ENCODE measurements around the gene DOK6.

The DOK6 gene

GRCh38 chr18:69538849-69539248, 138.2 kb downstream of the DOK6 start:
- no peak for DNase-seq (ENCODE audit: low read depth, low spot score)

GRCh38 chr18:69539404-69539803, 138.7 kb downstream of the DOK6 start:
- no peak for DNase-seq (ENCODE audit: low read depth, low spot score)

GRCh38 chr18:69556228-69556627, 155.5 kb downstream of the DOK6 start:
- DNase-seq (ENCODE audit: low read depth, low spot score): no peak

GRCh38 chr18:69557282-69557681, 156.6 kb downstream of the DOK6 start:
- peak; percentile 20 for DNase-seq (ENCODE audit: low read depth, low spot score)

GRCh38 chr18:69558052-69558451, 157.4 kb downstream of the DOK6 start:
- DNase-seq (ENCODE audit: low read depth, low spot score): no peak

GRCh38 chr18:69559604-69560003, 158.9 kb downstream of the DOK6 start:
- no peak for DNase-seq (ENCODE audit: low read depth, low spot score)

- DNase-seq (ENCODE audit: low read depth, low spot score): no peak
Observed at GRCh38 chr18:69564602-69565001, 163.9 kb downstream of the DOK6 start.

GRCh38 chr18:69567813-69568488, 167.3 kb downstream of the DOK6 start:
- no peak for DNase-seq (ENCODE audit: low read depth, low spot score)

- DNase-seq (ENCODE audit: low read depth, low spot score): no peak
Observed at GRCh38 chr18:69569133-69569532, 168.4 kb downstream of the DOK6 start.

GRCh38 chr18:69574401-69574800, 173.7 kb downstream of the DOK6 start:
- no peak for DNase-seq (ENCODE audit: low read depth, low spot score)

GRCh38 chr18:69580107-69580506, 179.4 kb downstream of the DOK6 start:
- DNase-seq (ENCODE audit: low read depth, low spot score): no peak

- no peak for DNase-seq (ENCODE audit: low read depth, low spot score)
Observed at GRCh38 chr18:69584429-69584828, 183.7 kb downstream of the DOK6 start.

GRCh38 chr18:69585696-69586095, 185.0 kb downstream of the DOK6 start:
- no peak for DNase-seq (ENCODE audit: low read depth, low spot score)

- no peak for DNase-seq (ENCODE audit: low read depth, low spot score)
Observed at GRCh38 chr18:69586537-69586936, 185.8 kb downstream of the DOK6 start.

- no peak for DNase-seq (ENCODE audit: low read depth, low spot score)
Observed at GRCh38 chr18:69588301-69588700, 187.6 kb downstream of the DOK6 start.

GRCh38 chr18:69590150-69590549, 189.5 kb downstream of the DOK6 start:
- DNase-seq (ENCODE audit: low read depth, low spot score): no peak

- DNase-seq (ENCODE audit: low read depth, low spot score): no peak
Observed at GRCh38 chr18:69596345-69596744, 195.7 kb downstream of the DOK6 start.

GRCh38 chr18:69597561-69597960, 196.9 kb downstream of the DOK6 start:
- no peak for DNase-seq (ENCODE audit: low read depth, low spot score)

GRCh38 chr18:69599377-69599776, 198.7 kb downstream of the DOK6 start:
- DNase-seq (ENCODE audit: low read depth, low spot score): no peak

- DNase-seq (ENCODE audit: low read depth, low spot score): no peak
Observed at GRCh38 chr18:69612242-69612641, 211.6 kb downstream of the DOK6 start.

- no peak for DNase-seq (ENCODE audit: low read depth, low spot score)
Observed at GRCh38 chr18:69616114-69616513, 215.4 kb downstream of the DOK6 start.

GRCh38 chr18:69617408-69617807, 216.7 kb downstream of the DOK6 start:
- DNase-seq (ENCODE audit: low read depth, low spot score): no peak

- DNase-seq (ENCODE audit: low read depth, low spot score): no peak
Observed at GRCh38 chr18:69617888-69618287, 217.2 kb downstream of the DOK6 start.

GRCh38 chr18:69622184-69622583, 221.5 kb downstream of the DOK6 start:
- DNase-seq (ENCODE audit: low read depth, low spot score): no peak
